K562 (cell line): ENCODE results near the gene GJD2. TPM values are rescaled to one million over a fixed set of nuclear protein-coding genes. Genes with fewer than 3 reads are reported as not detected.

Experiments
- ATAC-seq: fragments of 200-7000 bp; cut with Tn5 transposase; 3 replicates; pipeline ENCODE4 v1.9.1; 2020; ENCODE audit warnings: moderate library complexity
- BruUV-seq: library from RNA; stranded (reverse); fragments of 400-500 nt; replicated peaks from 2 replicates; lab custom pipeline; 2021; lab: Mats Ljungman, UMichigan
- CTCF ChIA-PET: fragments of 300-600 bp; formaldehyde crosslinking; extraction: SDS; loops from one replicate; lab custom pipeline; 2021; ENCODE audit warnings: low intra/inter-chr PET ratio; lab: Yijun Ruan, JAX
- POLR2A ChIA-PET: fragments of 300-600, 350-650 bp; sonication (Branson Sonifier 250); formaldehyde crosslinking; extraction: SDS; loops from one replicate; lab custom pipeline; 2021; ENCODE audit warnings: antibody characterized with exemption, inconsistent platforms; lab: Yijun Ruan, JAX
- DNase-seq, 4 experiments: peaks; one replicate each; pipeline versions ENCODE4 v3.0.0 to v3.0.0-alpha.2; 2011 to 2018; ENCODE audit warnings: low spot score in 3 of 4, mixed read lengths in 3 of 4; ENCODE audit errors: extremely low read depth in 1 of 4
- FAIRE-seq: peaks from 2 replicates; lab custom pipeline; 2011; peaks lifted over from hg19 to GRCh38; lab: Jason Lieb, UNC
- H2AFZ ChIP-seq: 2 replicates; pipeline ENCODE4 v1.6.0; 2011; ENCODE audit warnings: low read depth, low read length, control low read depth, inconsistent platforms
- H3K27ac ChIP-seq: fragments of 200-600 bp; 3 replicates; pipeline ENCODE4 v1.8.0; 2011; ENCODE audit warnings: low read depth, mild to moderate bottlenecking, control low read depth, inconsistent platforms, low read length, moderate library complexity, mixed read lengths; ENCODE audit errors: extremely low read depth
- H3K27me3 ChIP-seq, 2 experiments: fragments of 300-600 bp in 1 of 2; 2 replicates in 1 of 2; 3 replicates in 1 of 2; pipeline versions ENCODE4 v1.6.0 to v1.8.0; 2011; ENCODE audit warnings: inconsistent platforms in 2 of 2, low read length in 2 of 2, mild to moderate bottlenecking in 1 of 2, mixed read lengths in 1 of 2, moderate library complexity in 1 of 2; ENCODE audit not compliant: control insufficient read depth in 2 of 2, insufficient read depth in 2 of 2
- H3K36me3 ChIP-seq: fragments of 300-600 bp; 3 replicates; pipeline ENCODE4 v1.8.0; 2011; ENCODE audit warnings: mild to moderate bottlenecking, low read length, inconsistent platforms; ENCODE audit not compliant: control insufficient read depth, insufficient read depth
- H3K4me1 ChIP-seq, 2 experiments: fragments of 200-600 bp in 1 of 2; replicated peaks in 1 of 2; 2 replicates in 1 of 2; 3 replicates in 1 of 2; pipeline versions ENCODE4 v1.5.1 to v1.8.0; 2011; ENCODE audit warnings: inconsistent platforms in 2 of 2, low read length in 2 of 2, mild to moderate bottlenecking in 1 of 2, mixed read lengths in 1 of 2, moderate library complexity in 1 of 2; ENCODE audit not compliant: control insufficient read depth in 2 of 2, insufficient read depth in 2 of 2
- H3K4me2 ChIP-seq: 2 replicates; pipeline ENCODE4 v1.6.1; 2011; ENCODE audit warnings: low read length, control low read depth, inconsistent platforms, mixed read lengths; ENCODE audit not compliant: insufficient read depth
- H3K4me3 ChIP-seq: fragments of 200-600 bp; sonication (generic), shearing (Covaris generic); 2 replicates; pipeline ENCODE4 v1.5.1; 2016; ENCODE audit warnings: control low read depth, inconsistent platforms
- H3K79me2 ChIP-seq: fragments of 200-600 bp; 3 replicates; pipeline ENCODE4 v1.8.0; 2011; ENCODE audit warnings: low read length, inconsistent platforms; ENCODE audit not compliant: control insufficient read depth, insufficient read depth
- H3K9ac ChIP-seq, 2 experiments: 2 replicates each; pipeline versions ENCODE4 v1.6.0 to v1.6.1; 2011; ENCODE audit warnings: low read depth in 2 of 2, low read length in 2 of 2, control low read depth in 1 of 2, inconsistent platforms in 1 of 2, mild to moderate bottlenecking in 1 of 2, mixed read lengths in 1 of 2; ENCODE audit not compliant: insufficient read depth in 1 of 2
- H3K9me1 ChIP-seq: one replicate; pipeline ENCODE4 v1.6.0; 2011; ENCODE audit warnings: inconsistent platforms, mild to moderate bottlenecking, low read length, moderate library complexity; ENCODE audit not compliant: control insufficient read depth, insufficient read depth
- H3K9me3 ChIP-seq: replicated peaks from 2 replicates; pipeline ENCODE4 v1.5.1; 2011; ENCODE audit warnings: low read depth, low read length, inconsistent platforms; ENCODE audit not compliant: control insufficient read depth, insufficient read depth
- H4K20me1 ChIP-seq: replicated peaks from 2 replicates; pipeline ENCODE4 v1.6.1; 2011; ENCODE audit warnings: low read length, inconsistent platforms, mixed read lengths; ENCODE audit not compliant: control insufficient read depth, insufficient read depth
- CCNT2 ChIP-seq: IDR thresholded peaks from 2 replicates; pipeline ENCODE4 v1.6.1; 2011; ENCODE audit warnings: borderline replicate concordance, low read depth, mild to moderate bottlenecking, moderate library complexity, mixed read lengths, low read length; ENCODE audit not compliant: insufficient read length; ENCODE audit errors: extremely low read depth
- CSDE1 ChIP-seq, 2 experiments: fragments of 450-650 bp; IDR thresholded peaks; 2 replicates each; pipeline ENCODE4 v1.6.1; 2016; ENCODE audit warnings: mild to moderate bottlenecking in 1 of 2
- ELF2 ChIP-seq: fragments of 250-450 bp; sonication (Bioruptor Pico); IDR thresholded peaks from 2 replicates; pipeline ENCODE4 v1.5.0; 2021; ENCODE audit warnings: mild to moderate bottlenecking
- GATAD2B ChIP-seq: fragments of 450-650 bp; IDR thresholded peaks from 2 replicates; pipeline ENCODE4 v1.6.1; 2017; ENCODE audit warnings: mild to moderate bottlenecking, borderline replicate concordance
- MAFK ChIP-seq: IDR thresholded peaks from 2 replicates; pipeline ENCODE4 v1.6.1; 2011; ENCODE audit warnings: low read length, improper control_type of control experiment
- MGA ChIP-seq: fragments of 450-650 bp; IDR thresholded peaks from 2 replicates; pipeline ENCODE4 v1.6.1; 2016; ENCODE audit warnings: mild to moderate bottlenecking, moderate library complexity
- MTA2 ChIP-seq: fragments of 450-650 bp; IDR thresholded peaks from 2 replicates; pipeline ENCODE4 v1.6.1; 2016; ENCODE audit warnings: low read depth
- POLR2AphosphoS2 ChIP-seq: IDR thresholded peaks from 2 replicates; pipeline ENCODE4 v1.6.1; 2012; ENCODE audit warnings: low read length, improper control_type of control experiment
- POLR3G ChIP-seq: IDR thresholded peaks from 2 replicates; pipeline ENCODE4 v1.6.1; 2011; ENCODE audit not compliant: insufficient read length, insufficient replicate concordance; ENCODE audit errors: extremely low read depth
- SMARCC2 ChIP-seq: fragments of 450-650 bp; IDR thresholded peaks from 2 replicates; pipeline ENCODE4 v1.6.1; 2017; ENCODE audit warnings: antibody characterized with exemption, moderate library complexity, mild to moderate bottlenecking, low read depth
- SREBF2 ChIP-seq: sonication (generic); formaldehyde crosslinking; IDR thresholded peaks from 2 replicates; pipeline ENCODE4 v1.4.0; 2020; ENCODE audit warnings: mild to moderate bottlenecking, missing genetic modification reagents
- STAG1 ChIP-seq: sonication (generic); formaldehyde crosslinking; IDR thresholded peaks from 2 replicates; pipeline ENCODE4 v1.5.0; 2020; ENCODE audit warnings: missing genetic modification reagents, borderline replicate concordance
- ZNF436 ChIP-seq: fragments of 250-450, 450-650 bp; sonication (Bioruptor Pico); formaldehyde crosslinking; IDR thresholded peaks from 2 replicates; pipeline ENCODE4 v1.7.0; 2020; ENCODE audit warnings: mild to moderate bottlenecking
- ZNF764 ChIP-seq: fragments of 250-450 bp; sonication (Bioruptor Pico); IDR thresholded peaks from 2 replicates; pipeline ENCODE4 v1.4.0; 2020; ENCODE audit warnings: low read depth, mild to moderate bottlenecking, moderate library complexity
- WGBS: fragments of 100-300 bp; shearing (Covaris generic); methylation state at CpG from one replicate; pipeline ENCODE4 v1.1.6; 2016; ENCODE audit warnings: low coverage, mixed read lengths; ENCODE audit not compliant: insufficient coverage; ENCODE audit errors: missing lambda C conversion rate; 5-methylcytosine and 5-hydroxymethylcytosine counted together
- in situ Hi-C: fragments of 300-500 bp; cut with MboI; formaldehyde crosslinking; loops from 4 replicates; pipeline ENCODE4 v1.15.0; 2018; ENCODE audit warnings: inconsistent platforms, mixed read lengths
- intact Hi-C: fragments of 100-400 bp; cut with micrococcal nuclease; formaldehyde crosslinking; loops from 2 replicates; pipeline ENCODE4 v1.14.2; 2022
- polyA plus RNA-seq, 8 experiments: library from polyadenylated mRNA; depleted of rRNA in 4 of 8; stranded (reverse) in 5 of 8; unstranded in 3 of 8; fragments of >200 nt; fragmentation: Nextera tagmentation in 2 of 8; fragmentation: Illumina TruSeq in 1 of 8; extraction: Ambion mirVana in 2 of 8; extraction: Trizol in 1 of 8; gene quantifications; 2 replicates each; pipeline versions ENCODE4 v1.2.1 to v1.2.3, GENCODE V29; 2011 to 2014; ENCODE audit warnings: inconsistent platforms in 1 of 8, missing spikeins in 1 of 8
- total RNA-seq, 7 experiments: library from RNA; depleted of rRNA in 6 of 7; stranded (reverse); fragments of >200 nt in 6 of 7; fragmentation: Illumina TruSeq in 2 of 7; extraction: Trizol in 2 of 7; gene quantifications; 2 replicates each; pipeline versions ENCODE4 v1.2.1 to v1.2.3, GENCODE V29; 2011 to 2021; ENCODE audit warnings: low replicate concordance in 1 of 7

Gene GJD2
- total and polyA plus RNA-seq, 9 of the 15 experiments (the other 6 are each of a cell fraction or from before 2014, with no cell fraction given): not detected

GRCh38 chr15:34701536-34701935 is 53.3 kb downstream of the GJD2 start:
- H3K9ac ChIP-seq: no peak overlapping the region; a peak in 1 of 4 replicates
- H3K4me3 ChIP-seq: no peak overlapping the region
- intact Hi-C loops: no loop called here
- in situ Hi-C loops: no loop called here
- peak overlapping the region; percentile 52 for H2AFZ ChIP-seq
- no peaks in the 10 kb centered on the region for H3K9me1 ChIP-seq
- CTCF ChIA-PET: no interaction called here
- peaks cover 3 to 16% of the 10 kb centered on the region in 2 experiments; a peak in 3 of 5 replicates for H3K4me1 ChIP-seq
- H3K4me2 ChIP-seq: no peak overlapping the region
- H3K9me3 ChIP-seq: no peaks in the 10 kb centered on the region
- POLR2A ChIA-PET: interaction anchor here (0.6 kb wide), 1 partner anchor 951 kb away, joined by 4 read pairs; no protein-coding TSS in a partner anchor
- no peak overlapping the region for H3K27ac ChIP-seq
- ATAC-seq (peak; percentile 71), FAIRE-seq (no peak), DNase-seq (no peak)
- BruUV-seq: no TSS peak
- no peaks in the 10 kb centered on the region for H3K27me3 ChIP-seq
- H3K36me3 ChIP-seq: no peaks in the 10 kb centered on the region
- 35% methylated on average over 2 of the region's 2 CpGs for WGBS
- H3K79me2 ChIP-seq: no peaks in the 10 kb centered on the region
- no peaks in the 10 kb centered on the region for H4K20me1 ChIP-seq
- TF ChIP-seq CSDE1 (IDR thresholded peaks at IDR 0.05) (no peak), ZNF764 (no peak), MAFK (peak; percentile 52), POLR3G (no peak), SMARCC2 (no peak), CCNT2 (no peak), ZNF436 (CRISPR knock-in tag) (no peak), SREBF2 (no peak), MGA (no peak), ELF2 (no peak), POLR2AphosphoS2 (no peak), GATAD2B (no peak), STAG1 (CRISPR knock-in tag) (no peak), MTA2 (no peak)
